GM23338 (cell line): ENCODE measurements around the gene IL11. TPM values are rescaled to one million over a fixed set of nuclear protein-coding genes. Genes with fewer than 3 reads are reported as not detected.

ENCODE experiments used
- ATAC-seq: fragments of 200-7000 bp; cut with Tn5 transposase; 3 replicates; pipeline ENCODE4 v1.9.1; 2020
- DNase-seq: peaks from one replicate; pipeline ENCODE4 v3.0.0-alpha.2; 2015; ENCODE audit warnings: low spot score
- H2AFZ ChIP-seq: fragments of 200-600 bp; sonication (generic); 2 replicates; pipeline ENCODE4 v1.8.0; 2016; ENCODE audit warnings: antibody characterized with exemption, mild to moderate bottlenecking, moderate library complexity
- H3F3A ChIP-seq: fragments of 200-600 bp; sonication (generic); replicated peaks from 2 replicates; pipeline ENCODE4 v1.8.0; 2017; ENCODE audit warnings: antibody characterized with exemption, mixed run types, low read depth
- H3K27ac ChIP-seq: fragments of 200-600 bp; sonication (generic); 2 replicates; pipeline ENCODE4 v1.6.1; 2016; ENCODE audit warnings: low read depth
- H3K27me3 ChIP-seq: fragments of 200-600 bp; sonication (generic); 2 replicates; pipeline ENCODE4 v1.8.0; 2016; ENCODE audit warnings: mild to moderate bottlenecking, mixed run types, moderate library complexity; ENCODE audit not compliant: insufficient read depth
- H3K36me3 ChIP-seq: fragments of 200-600 bp; sonication (generic); 2 replicates; pipeline ENCODE4 v1.8.0; 2016; ENCODE audit warnings: mild to moderate bottlenecking; ENCODE audit not compliant: insufficient read depth
- H3K4me1 ChIP-seq: fragments of 200-600 bp; sonication (generic); 2 replicates; pipeline ENCODE4 v1.8.0; 2016; ENCODE audit warnings: mild to moderate bottlenecking, moderate library complexity; ENCODE audit not compliant: insufficient read depth
- H3K4me2 ChIP-seq: fragments of 200-600 bp; sonication (generic); 2 replicates; pipeline ENCODE4 v1.7.1; 2017; ENCODE audit warnings: mixed run types
- H3K4me3 ChIP-seq: fragments of 200-600 bp; sonication (generic); 2 replicates; pipeline ENCODE4 v1.6.1; 2016; ENCODE audit warnings: mixed run types
- H3K79me2 ChIP-seq: fragments of 200-600 bp; sonication (generic); replicated peaks from 2 replicates; pipeline ENCODE4 v1.8.0; 2017; ENCODE audit warnings: mild to moderate bottlenecking; ENCODE audit not compliant: insufficient read depth
- H3K9me2 ChIP-seq: fragments of 200-600 bp; sonication (generic); 2 replicates; pipeline ENCODE4 v1.8.0; 2017; ENCODE audit not compliant: insufficient read depth
- H4K20me1 ChIP-seq: fragments of 200-600 bp; sonication (generic); replicated peaks from 2 replicates; pipeline ENCODE4 v1.8.0; 2017; ENCODE audit warnings: mild to moderate bottlenecking; ENCODE audit not compliant: insufficient read depth
- H3K27ac Mint-ChIP-seq: 2 replicates; pipeline ENCODE4 v1.8.0; 2020; ENCODE audit warnings: inconsistent platforms, mild to moderate bottlenecking, moderate library complexity, mixed read lengths
- H3K27me3 Mint-ChIP-seq: 3 replicates; pipeline ENCODE4 v1.8.0; 2022; ENCODE audit warnings: low read depth, mild to moderate bottlenecking, moderate library complexity, mixed read lengths, inconsistent platforms; ENCODE audit not compliant: insufficient read depth, poor library complexity
- H3K36me3 Mint-ChIP-seq: 3 replicates; pipeline ENCODE4 v1.8.0; 2021; ENCODE audit warnings: low read depth, mild to moderate bottlenecking, inconsistent platforms, moderate library complexity, mixed read lengths
- H3K4me1 Mint-ChIP-seq: 3 replicates; pipeline ENCODE4 v1.8.0; 2020; ENCODE audit warnings: mild to moderate bottlenecking, inconsistent platforms, mixed read lengths
- H3K4me3 Mint-ChIP-seq: 3 replicates; pipeline ENCODE4 v1.8.0; 2021; ENCODE audit warnings: moderate library complexity, mild to moderate bottlenecking, inconsistent platforms, mixed read lengths
- H3K9me3 Mint-ChIP-seq: 3 replicates; pipeline ENCODE4 v1.8.0; 2020; ENCODE audit warnings: moderate library complexity, mild to moderate bottlenecking, inconsistent platforms, mixed read lengths
- CREB1 ChIP-seq: fragments of 250-450 bp; sonication (Bioruptor Pico); IDR thresholded peaks from 2 replicates; pipeline ENCODE4 v1.5.0; 2020; ENCODE audit warnings: low read depth, mild to moderate bottlenecking, moderate library complexity
- EZH2 ChIP-seq: fragments of 200-600 bp; sonication (generic); IDR thresholded peaks from one replicate; pipeline ENCODE4 v1.8.0; 2017; ENCODE audit warnings: antibody characterized with exemption, mild to moderate bottlenecking, low read depth; ENCODE audit not compliant: unreplicated experiment
- NANOG ChIP-seq: IDR thresholded peaks from 2 replicates; pipeline ENCODE4 v1.6.1; 2016; ENCODE audit warnings: antibody characterized with exemption, borderline replicate concordance
- POLR2AphosphoS5 ChIP-seq: IDR thresholded peaks from 2 replicates; pipeline ENCODE4 v1.6.1; 2016; ENCODE audit warnings: antibody characterized with exemption, low read depth
- ZNF114 ChIP-seq: fragments of 250-450 bp; sonication (Bioruptor Pico); IDR thresholded peaks from 2 replicates; pipeline ENCODE4 v1.5.0; 2020; ENCODE audit warnings: mild to moderate bottlenecking, moderate library complexity
- ZNF331 ChIP-seq: fragments of 250-450 bp; sonication (Bioruptor Pico); IDR thresholded peaks from 2 replicates; pipeline ENCODE4 v1.5.0; 2020; ENCODE audit warnings: low read depth, mild to moderate bottlenecking, moderate library complexity
- polyA plus RNA-seq: library from polyadenylated mRNA; unstranded; fragments of >200 nt; fragmentation: Nextera tagmentation; extraction: Ambion mirVana; gene quantifications from 2 replicates; pipeline ENCODE4 v1.2.1, GENCODE V29; 2016
- total RNA-seq: library from RNA; depleted of rRNA; stranded (reverse); fragments of >200 nt; shearing (Covaris generic); gene quantifications from 2 replicates; pipeline ENCODE4 v1.2.3, GENCODE V29; 2014
- TF ChIP-seq, protein P1 (sequence below): IDR thresholded peaks from 2 replicates; pipeline ENCODE4 v1.6.1; 2016; ENCODE audit warnings: antibody characterized with exemption
- TF ChIP-seq, protein P2 (sequence below), 2 experiments: fragments of 200-600 bp in 1 of 2; sonication (generic) in 1 of 2; conservative IDR thresholded peaks; 2 replicates each; pipeline versions ENCODE4 v1.5.1 to v1.6.1; 2016 to 2017; ENCODE audit warnings: antibody characterized with exemption in 2 of 2, low read depth in 2 of 2, mild to moderate bottlenecking in 2 of 2, moderate library complexity in 1 of 2
- TF ChIP-seq, protein P3 (sequence below): IDR thresholded peaks from one replicate; pipeline ENCODE4 v1.6.1; 2018; ENCODE audit warnings: antibody characterized with exemption; ENCODE audit not compliant: unreplicated experiment

The IL11 gene
- total and polyA plus RNA-seq, 2 experiments from 2014 or later: 0.58 to 2.2 TPM

DNA sequence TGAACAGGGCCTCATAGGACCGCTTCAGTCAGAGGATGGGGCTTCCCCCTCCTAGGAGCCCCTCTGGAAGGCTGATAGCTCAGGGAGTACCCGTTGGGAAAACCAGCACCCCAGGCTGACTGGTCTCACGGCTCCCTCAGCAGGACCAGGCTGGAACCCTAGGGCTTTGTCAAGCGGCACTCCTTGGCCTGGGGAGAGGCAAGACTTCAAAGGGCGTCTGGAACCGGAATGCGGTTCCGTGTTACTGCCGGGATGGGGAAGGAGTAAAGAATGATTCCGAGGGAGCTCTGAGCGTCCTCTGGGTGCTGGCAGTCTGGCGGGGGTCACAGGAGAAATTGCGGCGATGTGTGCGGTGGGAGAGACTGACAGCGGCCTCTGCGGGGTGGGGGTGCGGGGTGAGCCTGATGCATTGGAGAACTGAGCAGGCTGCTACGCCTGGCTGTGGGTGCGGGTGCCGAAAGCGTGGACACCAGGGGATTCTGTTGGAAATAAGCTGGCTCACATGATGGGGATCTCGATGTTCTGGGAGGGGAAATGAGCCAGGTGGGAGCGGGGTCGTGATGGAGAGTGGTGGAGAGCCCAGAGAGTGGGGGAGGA lies 17.6 kb downstream of the IL11 start:
- H4K20me1 ChIP-seq: no peaks in the 10 kb centered on the region
- Mint-ChIP-seq H3K4me3 (peak overlapping the region; percentile 72), H3K4me1 (peaks cover 51% of the 10 kb centered on the region), H3K27ac (no peak overlapping the region), H3K27me3 (peaks cover 70% of the 10 kb centered on the region), H3K36me3 (0 out of 3 replicates have a peak, but pooled peaks cover 4% of the 10 kb centered on the region), H3K9me3 (no peaks in the 10 kb centered on the region)
- no peaks in the 10 kb centered on the region for H3K36me3 ChIP-seq
- ATAC-seq: no peak
- no peaks in the 10 kb centered on the region for H3K79me2 ChIP-seq
- H3F3A ChIP-seq: peaks cover 30% of the 10 kb centered on the region
- no peak overlapping the region for H2AFZ ChIP-seq
- TF ChIP-seq, protein P1, sequence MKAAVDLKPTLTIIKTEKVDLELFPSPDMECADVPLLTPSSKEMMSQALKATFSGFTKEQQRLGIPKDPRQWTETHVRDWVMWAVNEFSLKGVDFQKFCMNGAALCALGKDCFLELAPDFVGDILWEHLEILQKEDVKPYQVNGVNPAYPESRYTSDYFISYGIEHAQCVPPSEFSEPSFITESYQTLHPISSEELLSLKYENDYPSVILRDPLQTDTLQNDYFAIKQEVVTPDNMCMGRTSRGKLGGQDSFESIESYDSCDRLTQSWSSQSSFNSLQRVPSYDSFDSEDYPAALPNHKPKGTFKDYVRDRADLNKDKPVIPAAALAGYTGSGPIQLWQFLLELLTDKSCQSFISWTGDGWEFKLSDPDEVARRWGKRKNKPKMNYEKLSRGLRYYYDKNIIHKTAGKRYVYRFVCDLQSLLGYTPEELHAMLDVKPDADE: no peak
- no peak for TF ChIP-seq EZH2
- no peak for TF ChIP-seq ZNF114
- TF ChIP-seq ZNF331: no peak
- TF ChIP-seq, protein P2, sequence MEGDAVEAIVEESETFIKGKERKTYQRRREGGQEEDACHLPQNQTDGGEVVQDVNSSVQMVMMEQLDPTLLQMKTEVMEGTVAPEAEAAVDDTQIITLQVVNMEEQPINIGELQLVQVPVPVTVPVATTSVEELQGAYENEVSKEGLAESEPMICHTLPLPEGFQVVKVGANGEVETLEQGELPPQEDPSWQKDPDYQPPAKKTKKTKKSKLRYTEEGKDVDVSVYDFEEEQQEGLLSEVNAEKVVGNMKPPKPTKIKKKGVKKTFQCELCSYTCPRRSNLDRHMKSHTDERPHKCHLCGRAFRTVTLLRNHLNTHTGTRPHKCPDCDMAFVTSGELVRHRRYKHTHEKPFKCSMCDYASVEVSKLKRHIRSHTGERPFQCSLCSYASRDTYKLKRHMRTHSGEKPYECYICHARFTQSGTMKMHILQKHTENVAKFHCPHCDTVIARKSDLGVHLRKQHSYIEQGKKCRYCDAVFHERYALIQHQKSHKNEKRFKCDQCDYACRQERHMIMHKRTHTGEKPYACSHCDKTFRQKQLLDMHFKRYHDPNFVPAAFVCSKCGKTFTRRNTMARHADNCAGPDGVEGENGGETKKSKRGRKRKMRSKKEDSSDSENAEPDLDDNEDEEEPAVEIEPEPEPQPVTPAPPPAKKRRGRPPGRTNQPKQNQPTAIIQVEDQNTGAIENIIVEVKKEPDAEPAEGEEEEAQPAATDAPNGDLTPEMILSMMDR (conservative IDR thresholded peaks at IDR 0.05; ENCODE audit: low read depth in 2 of 2): no peak
- TF ChIP-seq, protein P3, sequence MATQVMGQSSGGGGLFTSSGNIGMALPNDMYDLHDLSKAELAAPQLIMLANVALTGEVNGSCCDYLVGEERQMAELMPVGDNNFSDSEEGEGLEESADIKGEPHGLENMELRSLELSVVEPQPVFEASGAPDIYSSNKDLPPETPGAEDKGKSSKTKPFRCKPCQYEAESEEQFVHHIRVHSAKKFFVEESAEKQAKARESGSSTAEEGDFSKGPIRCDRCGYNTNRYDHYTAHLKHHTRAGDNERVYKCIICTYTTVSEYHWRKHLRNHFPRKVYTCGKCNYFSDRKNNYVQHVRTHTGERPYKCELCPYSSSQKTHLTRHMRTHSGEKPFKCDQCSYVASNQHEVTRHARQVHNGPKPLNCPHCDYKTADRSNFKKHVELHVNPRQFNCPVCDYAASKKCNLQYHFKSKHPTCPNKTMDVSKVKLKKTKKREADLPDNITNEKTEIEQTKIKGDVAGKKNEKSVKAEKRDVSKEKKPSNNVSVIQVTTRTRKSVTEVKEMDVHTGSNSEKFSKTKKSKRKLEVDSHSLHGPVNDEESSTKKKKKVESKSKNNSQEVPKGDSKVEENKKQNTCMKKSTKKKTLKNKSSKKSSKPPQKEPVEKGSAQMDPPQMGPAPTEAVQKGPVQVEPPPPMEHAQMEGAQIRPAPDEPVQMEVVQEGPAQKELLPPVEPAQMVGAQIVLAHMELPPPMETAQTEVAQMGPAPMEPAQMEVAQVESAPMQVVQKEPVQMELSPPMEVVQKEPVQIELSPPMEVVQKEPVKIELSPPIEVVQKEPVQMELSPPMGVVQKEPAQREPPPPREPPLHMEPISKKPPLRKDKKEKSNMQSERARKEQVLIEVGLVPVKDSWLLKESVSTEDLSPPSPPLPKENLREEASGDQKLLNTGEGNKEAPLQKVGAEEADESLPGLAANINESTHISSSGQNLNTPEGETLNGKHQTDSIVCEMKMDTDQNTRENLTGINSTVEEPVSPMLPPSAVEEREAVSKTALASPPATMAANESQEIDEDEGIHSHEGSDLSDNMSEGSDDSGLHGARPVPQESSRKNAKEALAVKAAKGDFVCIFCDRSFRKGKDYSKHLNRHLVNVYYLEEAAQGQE: no peak
- TF ChIP-seq POLR2AphosphoS5: no peak
- peaks cover 39% of the 10 kb centered on the region for H3K4me1 ChIP-seq
- H3K27ac ChIP-seq: no peak overlapping the region
- peak overlapping the region; percentile 91; the same call in 1 of the 2 replicates for H3K4me2 ChIP-seq
- H3K27me3 ChIP-seq: peaks cover 63% of the 10 kb centered on the region
- peak overlapping the region; percentile 75; the same call in 1 of the 2 replicates for H3K4me3 ChIP-seq
- no peak for DNase-seq
- H3K9me2 ChIP-seq: no peaks in the 10 kb centered on the region

DNA sequence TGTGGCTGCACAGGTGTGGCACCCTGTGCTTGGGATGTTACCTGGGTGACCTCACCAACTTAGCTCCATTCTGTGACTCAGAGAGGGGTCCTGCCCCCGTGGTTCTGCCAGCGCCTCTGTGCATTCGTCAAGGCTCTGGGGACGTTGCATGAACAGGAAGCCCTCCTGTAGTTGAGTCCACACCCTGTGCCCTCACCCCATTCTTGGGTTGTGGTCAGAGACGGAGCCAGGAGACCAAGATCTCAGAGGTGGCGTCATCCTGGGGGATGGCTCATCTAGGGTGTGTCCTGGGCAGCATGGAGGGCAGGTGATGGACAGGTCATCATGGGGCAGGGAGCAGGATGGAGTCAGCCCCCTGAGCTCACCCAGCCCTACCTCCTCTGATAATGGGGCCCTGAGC lies 18.2 kb downstream of the IL11 start:
- Histone ChIP-seq H3K79me2 (no peaks in the 10 kb centered on the region), H3K4me1 (peaks cover 40% of the 10 kb centered on the region), H3K4me3 (no peak overlapping the region), H2AFZ (no peak overlapping the region), H4K20me1 (no peaks in the 10 kb centered on the region), H3F3A (peaks cover 30% of the 10 kb centered on the region), H3K36me3 (no peaks in the 10 kb centered on the region), H3K27ac (no peak overlapping the region), H3K9me2 (no peaks in the 10 kb centered on the region), H3K27me3 (peaks cover 58% of the 10 kb centered on the region), H3K4me2 (no peak overlapping the region)
- ATAC-seq (no peak), DNase-seq (no peak)
- H3K27ac Mint-ChIP-seq: no peak overlapping the region
- H3K27me3 Mint-ChIP-seq: peaks cover 64% of the 10 kb centered on the region
- 0 out of 3 replicates have a peak, but pooled peaks cover 4% of the 10 kb centered on the region for H3K36me3 Mint-ChIP-seq
- H3K9me3 Mint-ChIP-seq: no peaks in the 10 kb centered on the region
- peaks cover 52% of the 10 kb centered on the region for H3K4me1 Mint-ChIP-seq
- H3K4me3 Mint-ChIP-seq: no peak overlapping the region
- TF ChIP-seq CREB1 (CRISPR knock-in tag) (no peak), NANOG (no peak), POLR2AphosphoS5 (no peak)
- TF ChIP-seq, protein P3: no peak
